HUDEP-2 (cell line): ENCODE measurements around the gene AMZ2.
"Not testable (repeated sequence)": the region's sequence is repeated elsewhere in the genome, so short reads cannot be mapped to it uniquely, and the experiment has no call there.

Experiments
- DNase-seq, 76 experiments: peaks; one replicate each; lab custom pipeline; 2025; ENCODE audit not compliant: unreplicated experiment in 76 of 76; lab: John Stamatoyannopoulos, UW

The AMZ2 gene, protein sequence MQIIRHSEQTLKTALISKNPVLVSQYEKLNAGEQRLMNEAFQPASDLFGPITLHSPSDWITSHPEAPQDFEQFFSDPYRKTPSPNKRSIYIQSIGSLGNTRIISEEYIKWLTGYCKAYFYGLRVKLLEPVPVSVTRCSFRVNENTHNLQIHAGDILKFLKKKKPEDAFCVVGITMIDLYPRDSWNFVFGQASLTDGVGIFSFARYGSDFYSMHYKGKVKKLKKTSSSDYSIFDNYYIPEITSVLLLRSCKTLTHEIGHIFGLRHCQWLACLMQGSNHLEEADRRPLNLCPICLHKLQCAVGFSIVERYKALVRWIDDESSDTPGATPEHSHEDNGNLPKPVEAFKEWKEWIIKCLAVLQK

DNA sequence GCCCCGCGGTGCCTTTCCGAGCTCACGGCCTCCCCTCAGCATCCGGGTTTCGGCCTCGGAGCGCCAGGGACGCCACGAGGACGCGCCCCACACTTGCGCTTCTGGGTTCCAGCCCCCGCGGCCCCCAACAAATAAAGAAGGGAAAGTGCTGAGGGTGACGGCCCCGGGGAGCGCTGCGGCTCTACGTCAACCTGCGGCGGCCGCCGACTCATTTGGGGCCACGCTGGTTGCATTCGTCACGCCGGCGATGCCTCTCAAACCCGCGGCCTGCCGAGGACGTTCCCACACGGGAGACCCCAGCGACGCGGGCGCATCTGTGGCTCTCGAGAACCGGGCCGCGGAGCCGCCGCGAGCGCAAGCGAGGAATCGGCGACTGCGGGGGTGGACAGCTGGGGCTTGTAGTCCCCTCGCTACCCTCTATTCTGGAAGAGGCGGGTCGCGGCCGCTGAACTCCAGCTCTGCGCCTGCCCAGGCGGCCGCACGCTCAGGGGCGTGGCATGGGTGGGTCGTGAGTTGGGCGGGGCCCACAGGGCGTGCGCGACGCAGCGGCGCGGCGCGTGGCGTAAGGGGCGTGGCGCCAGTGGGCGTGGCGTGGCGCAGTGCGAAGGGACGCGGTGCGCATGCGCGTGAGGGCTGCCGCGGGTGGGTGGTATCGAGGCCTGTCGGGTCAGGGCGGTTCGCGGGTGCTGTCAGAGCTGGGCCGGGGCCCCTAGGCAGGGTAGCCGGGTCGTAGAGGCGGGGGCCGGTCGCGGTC, at the start of gene AMZ2:
AMZ2 (plus strand) TSS at position 599 of the 754 bp plus-strand sequence. CDS start 2,145 bp downstream, outside the sequence.
- DNase-seq = peak in 74 of 76 experiments; percentile 35 to 97 (median 87)

DNA sequence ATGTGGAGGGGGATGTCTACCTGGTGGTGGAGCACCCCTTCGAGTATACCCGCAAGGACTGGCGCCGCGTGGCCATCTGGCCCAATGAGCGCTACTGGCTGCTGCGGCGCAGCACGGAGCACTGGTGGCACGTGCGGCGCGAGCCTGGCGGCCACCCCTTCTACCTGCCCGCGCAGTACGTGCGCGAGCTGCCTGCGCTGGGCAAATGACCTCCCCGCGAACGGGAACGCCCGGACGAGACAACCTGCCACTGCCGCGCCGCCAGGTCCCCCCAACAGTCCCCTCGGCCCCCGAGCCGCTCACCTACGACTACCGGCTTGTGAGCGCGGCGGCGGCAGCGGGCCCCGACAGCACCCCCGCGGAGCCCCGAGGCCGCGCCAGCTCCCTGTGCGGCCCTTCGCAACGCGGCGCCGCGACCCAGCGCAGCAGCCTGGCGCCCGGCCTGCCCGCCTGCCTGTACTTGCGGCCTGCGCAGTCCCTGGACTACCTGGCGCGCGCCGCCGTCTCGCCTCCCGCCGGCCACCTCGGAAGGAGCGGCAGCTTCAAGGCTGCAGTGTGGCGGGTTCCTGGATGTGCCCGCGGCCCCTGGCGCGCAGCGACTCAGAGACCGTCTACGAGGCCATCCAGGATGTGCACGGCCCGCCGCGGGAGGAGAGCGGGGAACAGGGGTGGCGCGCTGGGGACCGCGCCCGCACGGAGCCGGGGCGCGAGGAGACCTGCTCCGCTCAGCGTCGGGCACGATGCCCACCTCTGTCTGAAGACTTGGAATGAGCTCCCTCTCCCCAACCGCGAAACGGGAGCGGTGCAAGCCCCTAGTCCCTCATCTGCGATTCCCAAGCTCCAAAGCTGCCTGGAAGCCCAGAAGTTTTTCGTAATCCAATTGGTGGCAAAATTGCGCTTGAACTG, 48.7 kb upstream of the AMZ2 start:
- no peak for DNase-seq

DNA sequence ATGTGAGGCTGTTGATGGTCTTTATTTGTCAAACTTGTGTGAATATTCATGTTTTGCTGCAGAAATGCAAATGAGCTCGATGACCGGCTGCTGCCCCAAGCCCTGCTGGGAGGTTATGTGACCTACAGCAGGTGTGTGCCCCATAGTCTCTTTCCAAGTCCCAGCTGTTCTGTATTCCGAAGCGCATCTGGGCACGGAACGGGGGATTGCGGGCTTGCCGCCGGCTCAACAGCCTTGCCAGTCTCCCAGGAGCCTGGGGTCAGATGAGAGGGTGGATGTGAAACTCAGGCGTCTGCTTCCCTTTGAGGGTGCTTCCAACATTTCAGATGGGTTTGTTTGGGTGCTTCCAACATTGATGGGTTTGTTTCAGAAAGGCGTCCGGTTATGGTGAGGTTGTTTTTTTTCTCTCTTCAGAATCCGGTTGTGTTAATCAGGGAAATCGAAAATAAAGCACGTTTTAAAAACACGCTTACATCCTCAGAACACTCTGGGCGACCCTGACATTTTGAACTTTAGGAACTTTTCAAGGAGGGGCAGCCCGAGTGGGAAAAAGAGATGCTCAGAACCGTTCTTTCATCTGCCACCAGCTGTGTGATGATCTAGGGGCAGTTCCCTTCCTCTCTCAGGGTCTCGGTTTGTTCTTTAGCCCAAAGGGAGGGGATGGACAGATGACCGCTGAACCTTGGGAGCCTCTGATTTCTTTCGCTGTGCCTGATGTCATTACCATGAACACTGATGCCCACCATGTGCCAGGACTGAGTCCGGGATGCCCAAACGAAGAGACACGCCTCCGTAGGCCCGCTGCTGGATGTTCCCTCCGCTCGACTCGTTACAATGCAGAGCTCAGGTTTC, 47.8 kb upstream of the AMZ2 start:
- no peak for DNase-seq

DNA sequence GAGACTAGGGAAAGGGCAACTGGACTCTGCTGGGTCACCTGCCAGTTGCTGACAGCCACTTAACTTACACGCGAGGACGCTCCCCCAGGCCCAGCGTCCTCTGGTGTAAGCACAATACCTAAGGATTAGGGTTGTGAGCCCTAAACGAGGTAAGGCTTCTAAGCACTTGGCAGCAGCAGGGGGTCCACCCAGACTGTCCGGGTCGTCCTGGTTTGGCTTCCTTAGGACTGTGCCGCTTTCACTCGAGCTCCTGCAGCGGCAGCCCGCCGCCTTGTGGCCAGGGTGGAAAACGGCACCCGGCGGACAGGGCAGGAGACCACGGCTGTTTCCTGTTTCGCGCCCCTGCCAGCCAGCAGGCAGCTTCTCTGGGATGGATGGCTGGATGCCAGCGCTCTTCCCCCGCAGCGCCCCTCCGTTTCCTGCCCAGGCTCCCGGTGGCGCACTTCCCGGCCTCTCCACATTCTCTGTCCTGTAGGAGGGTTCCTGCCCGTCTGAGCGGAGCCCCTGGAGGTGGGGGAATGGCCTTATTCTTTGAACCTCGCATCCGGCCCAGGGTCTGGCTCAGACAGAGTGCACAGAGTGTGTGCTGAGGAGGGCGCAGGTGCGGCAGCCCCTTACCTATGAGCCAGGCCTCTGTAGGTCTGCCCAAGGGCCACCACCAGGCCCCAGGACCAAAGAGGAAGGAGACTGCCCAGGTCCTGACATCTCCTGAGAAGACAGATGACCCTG, 47.0 kb upstream of the AMZ2 start:
- DNase-seq = peak in 46 of 76 experiments; percentile 5 to 67 (median 34)

DNA sequence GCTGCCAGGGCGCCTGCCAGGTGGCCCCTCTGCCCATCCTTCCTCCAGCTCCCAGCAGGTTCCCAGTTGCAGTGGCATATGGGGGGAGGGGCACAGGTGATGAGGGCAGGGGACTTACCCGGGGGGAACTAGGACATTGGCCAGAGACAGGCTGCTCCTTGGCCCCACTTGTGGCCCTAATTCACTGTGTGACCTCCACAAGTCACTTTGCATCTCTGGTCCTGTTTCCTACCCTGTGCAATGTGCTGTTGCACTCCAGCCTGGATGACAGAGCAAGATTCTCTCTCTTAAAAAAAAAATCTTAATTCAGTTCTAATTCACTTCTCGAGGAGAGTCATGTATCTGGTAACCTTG, 46.4 kb upstream of the AMZ2 start:
- not testable (repeated sequence) for DNase-seq

DNA sequence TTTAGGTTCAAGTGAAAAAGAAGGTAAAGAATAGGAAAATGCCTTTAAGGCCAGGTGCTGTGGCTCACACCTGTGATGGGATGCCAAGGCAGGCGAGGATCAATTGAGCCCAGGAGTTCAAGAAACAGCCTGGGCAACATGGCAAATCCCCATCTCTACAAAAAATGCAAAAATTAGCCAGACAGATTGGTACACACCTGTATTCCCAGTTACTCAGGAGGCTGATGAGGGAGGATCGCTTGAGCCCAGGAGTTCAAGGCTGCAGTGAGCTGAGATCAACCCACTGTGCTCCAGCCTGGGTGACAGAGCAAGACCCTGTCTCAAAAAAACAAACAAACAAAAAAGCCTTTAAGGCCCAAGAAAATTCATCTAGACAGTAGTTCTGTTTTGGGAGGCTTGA, 45.5 kb upstream of the AMZ2 start:
- DNase-seq = not testable (repeated sequence)

DNA sequence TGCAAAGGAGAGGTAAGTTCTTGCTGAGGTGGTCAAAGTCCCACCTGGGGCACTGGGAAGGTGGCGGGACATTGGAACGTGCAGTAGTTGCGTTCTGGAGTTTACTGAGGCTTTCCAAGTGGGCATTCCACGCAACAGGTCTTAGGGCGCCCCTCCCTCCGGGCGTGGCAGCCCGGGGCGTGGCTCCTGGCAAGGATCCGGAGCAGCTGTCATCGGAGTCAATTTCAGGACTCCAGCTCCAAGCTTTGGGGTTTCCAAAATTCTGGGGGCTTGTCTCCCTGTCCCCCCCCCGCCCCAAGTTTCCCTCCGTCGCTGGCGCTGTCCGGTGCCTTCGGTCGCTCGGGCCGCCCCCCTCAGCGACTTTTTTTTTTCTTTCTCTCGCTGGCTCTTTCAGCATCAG, 43.1 kb upstream of the AMZ2 start:
- DNase-seq = peak in 3 of 76 experiments; percentile 0 to 12 (median 10)

DNA sequence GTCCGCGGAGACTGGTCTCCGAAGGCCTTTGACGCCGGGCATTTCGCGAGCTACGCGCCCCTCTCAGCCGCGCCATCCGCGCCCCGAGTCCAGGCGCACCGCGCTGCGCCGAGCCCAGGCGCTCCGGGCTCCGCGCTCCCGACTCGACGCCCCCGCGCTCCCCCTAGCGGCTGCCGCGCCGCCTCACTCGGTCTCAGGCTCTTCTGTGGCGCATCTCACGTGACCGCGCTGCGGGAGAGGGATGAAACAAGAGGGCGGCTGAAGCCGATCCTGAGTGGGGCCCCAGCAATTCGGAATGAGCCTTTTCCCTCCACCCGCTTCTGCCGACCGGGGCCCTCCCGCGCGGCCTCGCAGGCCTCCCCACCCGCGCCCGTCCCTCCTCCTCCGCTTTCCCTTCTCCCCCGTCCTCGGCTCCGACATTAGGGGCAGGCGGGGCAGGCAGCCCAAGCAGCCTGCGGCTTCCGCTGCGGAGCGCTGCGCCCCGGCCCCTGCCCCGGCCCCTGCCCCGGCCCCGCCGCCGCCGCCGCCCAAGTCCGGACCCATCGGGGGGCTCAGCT, 42.5 kb upstream of the AMZ2 start:
- peak in 69 of 76 experiments; percentile 16 to 87 (median 65) for DNase-seq

DNA sequence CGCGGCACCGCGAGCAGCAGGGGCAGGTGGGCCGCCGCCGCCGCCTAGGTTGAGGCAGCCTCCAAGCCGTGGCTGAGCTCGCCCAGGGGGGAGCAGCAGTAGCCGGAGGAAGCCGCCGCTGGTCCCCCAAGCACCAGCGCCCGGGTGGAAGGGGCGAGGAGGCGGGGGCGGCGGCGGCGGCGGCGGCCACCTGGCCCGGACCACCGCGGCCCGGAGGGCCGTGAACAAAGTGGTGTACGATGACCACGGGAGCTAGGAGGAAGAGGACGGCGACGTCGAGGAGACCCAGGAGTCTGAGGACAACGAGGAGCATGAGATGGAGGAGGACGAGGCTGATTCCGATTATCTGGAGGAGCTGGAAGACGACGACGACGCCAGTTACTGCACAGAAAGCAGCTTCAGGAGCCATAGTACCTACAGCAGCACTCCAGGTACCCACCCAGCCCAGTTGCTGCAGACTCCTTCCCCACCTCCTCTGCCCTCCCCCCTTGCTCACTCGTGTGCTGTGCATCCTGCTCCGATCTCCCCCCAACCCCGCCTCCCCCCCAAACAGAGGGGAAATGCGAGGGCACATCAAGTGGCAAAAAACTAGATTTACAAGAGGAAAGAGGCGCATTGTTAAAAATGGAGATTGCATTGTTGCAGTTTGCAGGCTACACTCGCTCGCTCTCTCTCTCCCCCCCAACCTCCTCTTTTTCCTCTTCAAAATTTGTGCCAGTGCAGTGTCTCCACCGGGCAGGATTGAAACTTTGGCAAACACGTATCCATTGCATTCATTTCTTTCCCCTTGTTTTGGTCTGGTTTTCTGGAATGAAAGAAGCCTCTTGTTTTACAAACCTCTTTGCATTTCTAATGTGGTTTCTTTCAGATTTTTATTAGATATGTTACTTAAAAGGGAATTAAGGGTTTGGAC, 41.8 kb upstream of the AMZ2 start:
- DNase-seq = no peak

DNA sequence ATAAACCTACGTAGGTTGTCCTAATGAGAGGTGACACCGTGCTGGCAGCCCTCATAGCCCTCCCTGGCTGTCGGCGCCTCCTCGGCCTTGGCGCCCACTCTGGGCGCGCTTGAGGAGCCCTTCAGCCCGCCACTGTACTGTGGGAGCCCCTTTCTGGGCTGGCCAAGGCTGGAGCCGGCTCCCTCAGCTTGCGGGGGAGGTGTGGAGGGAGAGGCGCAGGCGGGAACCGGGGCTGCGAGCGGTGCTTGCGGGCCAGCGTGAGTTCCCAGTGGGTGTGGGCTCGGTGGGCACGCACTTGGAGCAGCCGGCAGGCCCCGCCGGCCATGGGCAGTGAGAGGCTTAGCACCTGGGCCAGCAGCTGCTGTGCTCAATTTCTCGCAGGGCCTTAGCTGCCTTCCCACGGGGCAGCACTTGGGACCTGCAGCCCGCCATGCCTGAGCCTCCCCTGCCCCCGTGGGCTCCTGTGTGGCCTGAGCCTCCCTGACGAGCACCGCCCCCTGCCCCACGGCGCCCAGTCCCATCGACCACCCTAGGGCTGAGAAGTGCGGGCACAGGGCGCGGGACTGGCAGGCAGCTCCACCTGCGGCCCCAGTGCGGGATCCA, 40.1 kb upstream of the AMZ2 start:
- no peak for DNase-seq

DNA sequence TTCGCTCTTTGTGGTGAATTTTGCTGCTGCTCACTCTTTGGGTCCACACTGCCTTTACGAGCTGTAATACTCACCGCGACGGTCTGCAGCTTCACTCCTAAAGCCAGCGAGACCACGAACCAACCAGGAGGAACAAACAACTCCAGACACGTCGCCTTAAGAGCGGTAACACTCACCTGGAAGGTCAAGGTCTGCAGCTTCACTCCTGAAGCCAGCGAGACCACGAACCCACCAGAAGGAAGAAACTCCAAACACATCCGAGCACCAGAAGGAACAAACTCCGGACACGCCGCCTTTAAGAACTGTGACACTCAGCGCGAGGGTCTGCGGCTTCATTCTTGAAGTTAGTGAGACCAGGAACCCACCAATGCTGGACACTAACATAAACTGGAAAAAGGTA, 39.2 kb upstream of the AMZ2 start:
- DNase-seq = not testable (repeated sequence)

DNA sequence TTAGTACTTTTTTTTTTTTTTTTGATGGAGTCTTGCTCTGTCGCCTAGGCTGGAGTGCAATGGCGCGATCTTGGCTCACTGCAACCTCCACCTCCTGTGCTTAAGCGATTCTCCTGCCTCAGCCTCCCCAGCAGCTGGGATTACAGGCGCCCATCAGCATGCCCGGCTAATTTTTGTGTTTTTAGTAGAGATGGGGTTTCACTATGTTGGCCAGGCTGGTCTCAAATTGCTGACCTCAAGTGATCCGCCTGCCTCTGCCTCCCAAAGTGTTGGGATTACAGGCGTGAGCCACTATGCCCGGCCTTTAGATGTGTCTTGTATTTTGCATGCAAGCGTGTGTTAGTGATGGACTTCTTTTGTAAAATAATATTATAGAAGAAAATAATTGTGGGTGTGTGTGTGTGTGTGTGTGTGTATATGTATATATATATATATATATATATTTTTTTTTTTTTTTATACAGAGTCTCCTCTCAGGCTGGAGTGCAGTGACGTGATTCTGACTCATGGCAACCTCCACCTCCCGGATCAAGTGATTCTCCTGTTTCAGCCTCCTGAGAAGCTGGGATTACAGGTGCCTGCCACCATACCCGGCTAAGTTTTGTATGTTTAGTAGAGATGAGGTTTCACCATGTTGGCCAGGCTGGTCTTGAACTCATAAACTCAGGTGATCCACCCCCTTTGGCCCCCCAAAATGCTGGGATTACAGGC, 38.5 kb upstream of the AMZ2 start:
- DNase-seq = not testable (repeated sequence)

DNA sequence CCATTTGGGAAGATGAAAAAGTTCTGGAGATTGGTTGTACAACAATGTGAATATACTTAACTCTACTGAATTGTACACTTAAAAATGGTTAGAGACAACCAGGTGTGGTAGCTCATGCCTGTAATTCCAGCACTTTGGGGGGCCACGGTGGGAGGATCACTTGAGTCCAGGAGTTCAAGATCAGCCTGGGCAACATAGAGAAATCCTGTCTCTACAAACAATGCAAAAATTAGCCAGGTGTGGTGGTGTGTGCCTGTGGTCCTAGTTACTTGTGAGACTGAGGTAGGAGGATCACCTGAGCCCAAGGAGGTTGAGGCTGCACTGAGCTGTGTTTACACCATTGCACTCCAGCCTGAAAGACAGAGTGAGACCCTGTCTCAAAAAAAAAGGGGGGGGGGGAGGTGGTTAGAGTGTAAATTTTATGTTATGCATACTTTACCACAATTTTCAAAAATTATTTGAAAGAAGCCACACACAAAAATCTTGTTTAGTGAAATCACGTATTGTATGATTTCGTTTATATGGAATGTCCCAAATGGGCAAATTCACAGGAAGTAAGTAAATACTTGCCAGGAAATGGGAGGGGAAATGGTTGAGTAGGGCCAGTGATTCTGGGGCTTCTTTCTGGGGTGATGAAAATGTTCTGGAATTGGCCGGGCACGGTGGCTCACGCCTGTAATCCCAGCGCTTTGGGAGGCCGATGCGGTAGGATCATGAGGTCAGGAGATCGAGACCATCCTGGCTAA, 37.1 kb upstream of the AMZ2 start:
- no peak for DNase-seq

DNA sequence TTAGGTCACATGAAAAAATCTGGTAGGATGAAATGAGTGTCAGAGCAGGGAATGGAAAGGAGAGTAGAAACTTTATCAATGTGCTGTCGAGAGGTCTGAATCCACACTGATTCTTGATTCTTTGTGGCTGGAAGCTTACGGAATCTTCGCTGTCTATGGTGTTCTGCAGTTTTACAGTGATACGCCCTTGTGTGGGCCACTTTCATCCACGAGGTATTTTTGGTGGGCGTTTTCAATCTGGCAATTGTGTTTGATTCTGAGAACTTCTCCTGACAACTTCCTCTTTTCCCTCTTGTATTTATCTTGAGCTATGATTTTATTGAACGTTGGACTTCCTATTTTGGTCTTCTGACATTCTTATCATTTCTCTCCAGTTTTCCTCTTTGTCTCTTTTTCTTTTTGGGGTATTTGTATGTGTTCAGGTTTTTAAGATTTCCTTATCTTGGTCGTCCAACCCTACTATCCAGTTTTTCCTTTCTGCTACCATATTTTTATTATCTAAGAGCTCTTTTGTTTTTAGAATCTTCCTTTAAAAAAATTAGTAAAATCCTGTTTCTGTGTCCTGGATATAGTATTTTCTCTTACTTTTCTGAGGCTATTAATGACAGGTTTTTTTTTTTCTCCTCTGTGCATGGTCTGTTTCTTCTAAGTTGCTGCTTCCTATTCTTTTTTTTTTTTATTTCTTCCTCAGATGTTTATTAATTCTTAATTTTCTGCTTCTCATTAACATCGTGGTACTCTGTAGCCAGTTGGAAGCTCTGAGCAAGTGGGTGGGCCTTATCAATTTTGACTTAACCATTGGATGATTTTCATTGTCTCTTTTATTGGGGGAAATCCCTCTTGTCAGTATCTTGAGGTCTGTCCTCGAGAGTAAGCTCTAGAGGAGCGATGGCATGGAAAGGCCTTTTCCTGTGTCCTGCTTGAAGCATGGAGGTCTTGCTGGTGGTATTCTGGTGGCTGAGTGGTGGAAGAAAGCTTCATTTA, 34.1 kb upstream of the AMZ2 start:
- peak in 19 of 76 experiments; percentile 2 to 52 (median 16) for DNase-seq

DNA sequence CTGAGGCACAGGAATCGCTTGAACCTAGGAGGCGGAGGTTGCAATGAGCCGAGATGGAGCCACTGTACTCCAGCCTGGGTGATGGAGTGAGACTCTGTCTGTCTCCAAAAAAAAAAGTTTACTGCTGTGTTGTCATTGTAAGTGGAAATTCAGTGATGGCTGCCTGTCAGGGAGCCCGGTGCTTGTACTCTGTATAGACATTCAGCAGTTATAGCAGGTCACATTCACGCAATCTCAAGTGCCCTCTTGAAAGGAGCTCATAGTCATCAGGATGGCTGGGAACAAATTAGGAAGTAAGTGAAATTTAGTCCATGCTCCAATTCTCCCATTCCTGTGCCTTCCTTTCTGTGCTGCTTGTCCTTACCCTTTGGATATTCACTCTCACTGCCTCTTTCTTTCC, 32.4 kb upstream of the AMZ2 start:
- not testable (repeated sequence) for DNase-seq
